NCI-H2107 treated with DMSO at 0.1 percent for 48 hours (cell line): Measurements from ENCODE around the gene TRAM2.

ENCODE experiments used
- DNase-seq: peaks from one replicate; lab custom pipeline; 2025; ENCODE audit not compliant: unreplicated experiment; lab: John Stamatoyannopoulos, UW

TRAM2 gene

GRCh38 chr6:52548353-52548713 lies 28.5 kb downstream of the TRAM2 start:
- no peak for DNase-seq

- no peak for DNase-seq
Measured at GRCh38 chr6:52547647-52548352, 29.1 kb downstream of the TRAM2 start.

- DNase-seq, result no peak
Measured at GRCh38 chr6:52546678-52547077, 30.2 kb downstream of the TRAM2 start.

GRCh38 chr6:52546192-52546591 lies 30.7 kb downstream of the TRAM2 start:
- no peak for DNase-seq

- no peak for DNase-seq
Measured at GRCh38 chr6:52545406-52546119, 31.3 kb downstream of the TRAM2 start.

- no peak for DNase-seq
Measured at GRCh38 chr6:52544602-52545405, 32.1 kb downstream of the TRAM2 start.

GRCh38 chr6:52543729-52544601 lies 32.9 kb downstream of the TRAM2 start:
- DNase-seq, result no peak

GRCh38 chr6:52543262-52543661 lies 33.6 kb downstream of the TRAM2 start:
- no peak for DNase-seq

GRCh38 chr6:52541135-52541534 lies 35.7 kb downstream of the TRAM2 start:
- DNase-seq, result no peak

GRCh38 chr6:52540286-52540902 lies 36.5 kb downstream of the TRAM2 start:
- no peak for DNase-seq

- DNase-seq, result no peak
Measured at GRCh38 chr6:52539607-52540006, 37.3 kb downstream of the TRAM2 start.

GRCh38 chr6:52538901-52539354 lies 37.9 kb downstream of the TRAM2 start:
- DNase-seq, result no peak

GRCh38 chr6:52538252-52538900 lies 38.5 kb downstream of the TRAM2 start:
- DNase-seq, result no peak

- no peak for DNase-seq
Measured at GRCh38 chr6:52537001-52537753, 39.7 kb downstream of the TRAM2 start.

- no peak for DNase-seq
Measured at GRCh38 chr6:52536424-52536916, 40.4 kb downstream of the TRAM2 start.

GRCh38 chr6:52535711-52536423 lies 41.0 kb downstream of the TRAM2 start:
- DNase-seq, result no peak

GRCh38 chr6:52534966-52535390 lies 41.9 kb downstream of the TRAM2 start:
- no peak for DNase-seq

- no peak for DNase-seq
Measured at GRCh38 chr6:52534363-52534762, 42.5 kb downstream of the TRAM2 start.
